Ascending aorta (tissue), 2 donors: Measurements from ENCODE around the gene GRIN2C. TPM values are rescaled to one million over a fixed set of nuclear protein-coding genes. Genes with fewer than 3 reads are reported as not detected.

ENCODE experiments used
- DNase-seq, 2 donors: peaks; one replicate each; pipeline ENCODE4 v3.0.0-alpha.2; 2019; ENCODE audit warnings: low spot score in 2 of 2
- H3K27ac ChIP-seq, 2 donors: fragments of 200-600 bp; sonication (generic); one replicate each; pipeline ENCODE4 v1.5.1; 2016 to 2017; ENCODE audit warnings: mild to moderate bottlenecking in 1 of 2
- H3K27me3 ChIP-seq: fragments of 200-600 bp; sonication (generic); one replicate; pipeline ENCODE4 v1.5.1; 2017
- H3K36me3 ChIP-seq, 2 donors: fragments of 200-600 bp; sonication (generic); one replicate each; pipeline ENCODE4 v1.5.1; 2016
- H3K4me1 ChIP-seq, 2 donors: fragments of 200-600 bp; sonication (generic); one replicate each; pipeline ENCODE4 v1.5.1; 2016 to 2017; ENCODE audit warnings: mild to moderate bottlenecking in 1 of 2
- H3K4me3 ChIP-seq, 2 donors: fragments of 200-600 bp; sonication (generic); one replicate each; pipeline ENCODE4 v1.5.1; 2016 to 2017; ENCODE audit warnings: mild to moderate bottlenecking in 1 of 2
- H3K9me3 ChIP-seq, 2 donors: fragments of 200-600 bp; sonication (generic); one replicate each; pipeline ENCODE4 v1.5.1; 2016
- CTCF ChIP-seq, 3 experiments: fragments of 200-600 bp in 2 of 3; fragments of 450-650 bp in 1 of 3; sonication (generic) in 2 of 3; IDR thresholded peaks; one replicate each; pipeline ENCODE4 v1.5.1; 2016 to 2019; ENCODE audit warnings: antibody characterized with exemption in 3 of 3, mild to moderate bottlenecking in 1 of 3, moderate library complexity in 1 of 3
- intact Hi-C: fragments of 100-400 bp; cut with DNase I; formaldehyde crosslinking; loops from one replicate; pipeline ENCODE4 v1.15.1; 2023
- total RNA-seq: library from RNA; depleted of rRNA; stranded (reverse); fragments of >200 nt; gene quantifications from one replicate; pipeline ENCODE4 v1.1.0, GENCODE V29; 2016

The GRIN2C gene
- total RNA-seq, 1 donor from 2014 or later = not detected

GRCh38 chr17:74882517-74883240 lies 23.0 kb upstream of the GRIN2C start:
- no peak for DNase-seq
- TF ChIP-seq CTCF (IDR thresholded peaks at IDR 0.05) = no peak
- intact Hi-C loops = no loop called here
- no peaks in the 10 kb centered on the region for H3K4me1 ChIP-seq
- H3K9me3 ChIP-seq = no peaks in the 10 kb centered on the region
- no peak overlapping the region for H3K4me3 ChIP-seq
- H3K27ac ChIP-seq = no peak overlapping the region
- no peaks in the 10 kb centered on the region for H3K36me3 ChIP-seq
- H3K27me3 ChIP-seq = no peaks in the 10 kb centered on the region

GRCh38 chr17:74881073-74881472 lies 21.4 kb upstream of the GRIN2C start:
- intact Hi-C loops = no loop called here
- Histone ChIP-seq H3K36me3 (no peaks in the 10 kb centered on the region), H3K4me3 (no peak overlapping the region), H3K27me3 (no peaks in the 10 kb centered on the region), H3K9me3 (no peaks in the 10 kb centered on the region), H3K27ac (no peak overlapping the region), H3K4me1 (no peaks in the 10 kb centered on the region)
- TF ChIP-seq CTCF (IDR thresholded peaks at IDR 0.05) = no peak
- DNase-seq = no peak

GRCh38 chr17:74879308-74879707 lies 19.6 kb upstream of the GRIN2C start:
- Histone ChIP-seq H3K27ac (no peak overlapping the region), H3K4me3 (no peak overlapping the region), H3K4me1 (peaks cover 0 to under 1% of the 10 kb centered on the region in 2 donors), H3K9me3 (no peaks in the 10 kb centered on the region), H3K27me3 (no peaks in the 10 kb centered on the region), H3K36me3 (no peaks in the 10 kb centered on the region)
- no peak for DNase-seq
- TF ChIP-seq CTCF (IDR thresholded peaks at IDR 0.05) = no peak
- intact Hi-C loops = loop anchor here (10.0 kb wide), 2 partner anchors 665 to 1785 kb away; partner anchors contain the start of genes SLC39A11 and TTYH2

- Histone ChIP-seq H3K4me3 (no peak overlapping the region), H3K36me3 (no peaks in the 10 kb centered on the region), H3K27ac (no peak overlapping the region), H3K9me3 (no peaks in the 10 kb centered on the region), H3K4me1 (peaks cover 0 to 7% of the 10 kb centered on the region in 2 donors), H3K27me3 (no peaks in the 10 kb centered on the region)
- no peak for TF ChIP-seq CTCF (IDR thresholded peaks at IDR 0.05)
- no peak for DNase-seq
- intact Hi-C loops = loop anchor here (10.0 kb wide), 2 partner anchors 664 to 1784 kb away; partner anchors contain the start of genes SLC39A11 and TTYH2
These were observed 19.0 kb upstream of the GRIN2C start for GRCh38 chr17:74878658-74879057.

GRCh38 chr17:74877592-74878548 lies 18.2 kb upstream of the GRIN2C start:
- Histone ChIP-seq H3K9me3 (no peaks in the 10 kb centered on the region), H3K4me3 (no peak overlapping the region), H3K4me1 (peaks cover 0 to 8% of the 10 kb centered on the region in 2 donors), H3K36me3 (no peaks in the 10 kb centered on the region), H3K27me3 (no peaks in the 10 kb centered on the region), H3K27ac (no peak overlapping the region)
- intact Hi-C loops = loop anchor here (10.0 kb wide), 2 partner anchors 663 to 1783 kb away; partner anchors contain the start of genes SLC39A11 and TTYH2
- no peak for DNase-seq
- no peak for TF ChIP-seq CTCF (IDR thresholded peaks at IDR 0.05)
